Measurements from ENCODE around the gene GTF2H4. TPM values are rescaled to one million over a fixed set of nuclear protein-coding genes. Genes with fewer than 3 reads are reported as not detected.

The GTF2H4 gene
- total and polyA plus RNA-seq, 7 donors = 7.7 to 28.5 (median 12.6) TPM

GRCh38 chr6:30935018-30935417 lies 27.0 kb downstream of the GTF2H4 start:
- WGBS, 2 donors = 20 to 31% methylated on average over 3 of the region's 3 CpGs
- no peak for DNase-seq
- Histone ChIP-seq H3K4me3 (no peak overlapping the region), H3K4me1 (no peaks in the 10 kb centered on the region), H3K27me3 (peaks cover 0 to 9% (median 0%) of the 10 kb centered on the region in 3 donors), H3K36me3 (no peaks in the 10 kb centered on the region), H3K9me3 (no peaks in the 10 kb centered on the region), H3K27ac (no peak overlapping the region)
- intact Hi-C loops (cut with DNase I) = no loop called here
- TF ChIP-seq CTCF (IDR thresholded peaks at IDR 0.05) = no peak
- TF ChIP-seq POLR2A (IDR thresholded peaks at IDR 0.05) = no peak
- TF ChIP-seq POLR2AphosphoS5 (IDR thresholded peaks at IDR 0.05) = no peak
- TF ChIP-seq EP300 (IDR thresholded peaks at IDR 0.05) = no peak

DNA sequence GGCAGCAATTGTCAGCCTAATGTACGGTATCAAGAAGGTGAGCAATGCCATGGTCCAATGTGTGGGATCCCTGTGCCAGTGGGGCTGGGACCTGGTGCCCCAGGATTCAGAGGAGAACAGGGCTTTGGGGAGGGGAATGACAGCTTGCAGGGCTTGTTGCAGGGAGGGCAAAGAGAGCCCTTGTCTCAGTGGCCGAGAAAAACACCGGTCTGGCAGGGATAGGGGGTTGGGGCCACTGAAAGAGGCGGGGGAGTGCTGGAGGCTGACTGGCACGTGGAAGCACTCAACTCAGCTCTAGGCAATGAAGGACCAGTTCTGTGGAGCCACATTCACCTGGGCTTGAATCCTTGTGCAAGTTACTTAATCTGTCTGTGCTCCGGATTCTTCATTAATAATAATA lies 29.3 kb downstream of the GTF2H4 start:
- Histone ChIP-seq H3K27me3 (peaks cover 0 to 13% (median 0%) of the 10 kb centered on the region in 3 donors), H3K9me3 (no peaks in the 10 kb centered on the region), H3K36me3 (no peaks in the 10 kb centered on the region), H3K4me1 (no peaks in the 10 kb centered on the region), H3K27ac (no peak overlapping the region), H3K4me3 (no peak overlapping the region)
- intact Hi-C loops (cut with DNase I) = no loop called here
- 84 to 85% methylated on average over 6 of the region's 6 CpGs for WGBS, 2 donors
- no peak for TF ChIP-seq POLR2A (IDR thresholded peaks at IDR 0.05)
- no peak for TF ChIP-seq EP300 (IDR thresholded peaks at IDR 0.05)
- no peak for TF ChIP-seq CTCF (IDR thresholded peaks at IDR 0.05)
- no peak for TF ChIP-seq POLR2AphosphoS5 (IDR thresholded peaks at IDR 0.05)
- no peak for DNase-seq

DNA sequence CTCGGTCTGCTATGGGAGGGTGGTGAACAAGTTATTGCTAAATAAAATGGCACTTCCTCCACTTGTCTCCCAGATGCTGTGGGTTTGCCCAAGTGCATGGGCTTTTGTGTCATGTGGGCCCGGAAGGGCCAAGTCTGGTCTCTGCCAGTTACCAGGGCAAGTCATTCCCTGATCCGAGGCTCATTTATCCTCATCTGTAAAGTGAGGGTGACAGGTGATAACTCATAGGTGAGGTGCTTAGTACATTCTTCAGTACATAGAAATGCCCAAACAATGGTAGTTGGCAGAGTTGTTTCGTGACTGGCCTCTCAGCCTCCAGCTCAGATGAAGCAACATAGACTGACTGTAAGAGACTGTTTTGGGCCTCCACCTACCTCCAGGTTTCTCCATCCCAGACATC lies 30.7 kb downstream of the GTF2H4 start:
- H3K4me3 ChIP-seq = no peak overlapping the region
- H3K27ac ChIP-seq = no peak overlapping the region
- no peak for DNase-seq
- WGBS, 2 donors = 67 to 74% methylated on average over 4 of the region's 4 CpGs
- intact Hi-C loops (cut with DNase I) = no loop called here
- H3K27me3 ChIP-seq = peaks cover 0 to 13% (median 0%) of the 10 kb centered on the region in 3 donors
- peaks cover 0 to 8% (median 3%) of the 10 kb centered on the region in 4 donors for H3K4me1 ChIP-seq
- no peaks in the 10 kb centered on the region for H3K9me3 ChIP-seq
- no peaks in the 10 kb centered on the region for H3K36me3 ChIP-seq
- TF ChIP-seq EP300 (IDR thresholded peaks at IDR 0.05) (no peak), CTCF (IDR thresholded peaks at IDR 0.05) (no peak), POLR2A (IDR thresholded peaks at IDR 0.05) (no peak), POLR2AphosphoS5 (IDR thresholded peaks at IDR 0.05) (no peak)

GRCh38 chr6:30939473-30939872 lies 31.5 kb downstream of the GTF2H4 start:
- no peaks in the 10 kb centered on the region for H3K9me3 ChIP-seq
- H3K36me3 ChIP-seq = no peaks in the 10 kb centered on the region
- peaks cover 0 to 8% (median 3%) of the 10 kb centered on the region in 4 donors for H3K4me1 ChIP-seq
- 72 to 79% methylated on average over 3 of the region's 3 CpGs for WGBS, 2 donors
- DNase-seq = no peak
- no peak overlapping the region for H3K27ac ChIP-seq
- intact Hi-C loops (cut with DNase I) = no loop called here
- TF ChIP-seq POLR2A (IDR thresholded peaks at IDR 0.05) (no peak), POLR2AphosphoS5 (IDR thresholded peaks at IDR 0.05) (no peak), CTCF (IDR thresholded peaks at IDR 0.05) (no peak), EP300 (IDR thresholded peaks at IDR 0.05) (no peak)
- H3K27me3 ChIP-seq = peaks cover 0 to 13% (median 0%) of the 10 kb centered on the region in 3 donors
- H3K4me3 ChIP-seq = no peak overlapping the region
